Right lobe of liver (tissue), 6 donors: ENCODE results near the gene BTBD19. TPM values are rescaled to one million over a fixed set of nuclear protein-coding genes. Genes with fewer than 3 reads are reported as not detected.

Source experiments
- ATAC-seq, 4 donors: fragments of 200-7000 bp; cut with Tn5 transposase; one replicate each; pipeline ENCODE4 v1.9.1; 2020; ENCODE audit warnings: mild to moderate bottlenecking in 4 of 4, moderate library complexity in 4 of 4
- DNase-seq, 3 donors: peaks; one replicate each; pipeline ENCODE4 v3.0.0-alpha.2; 2020
- H3K27ac ChIP-seq, 3 donors: fragments of 200-600 bp; one replicate each; pipeline ENCODE4 v1.8.0; 2022
- H3K27me3 ChIP-seq, 2 donors: fragments of 200-600 bp; one replicate each; pipeline ENCODE4 v1.8.0; 2022
- H3K36me3 ChIP-seq, 4 donors: fragments of 200-600 bp; sonication (generic) in 1 of 4; one replicate each; pipeline versions ENCODE4 v1.5.1 to v1.8.0; 2017 to 2022; ENCODE audit warnings: control low read depth in 1 of 4
- H3K4me1 ChIP-seq, 4 donors: fragments of 200-600 bp; sonication (generic) in 1 of 4; one replicate each; pipeline versions ENCODE4 v1.5.1 to v1.8.0; 2017 to 2022; ENCODE audit warnings: control low read depth in 1 of 4
- H3K4me3 ChIP-seq, 3 donors: fragments of 200-600 bp; one replicate each; pipeline ENCODE4 v1.8.0; 2022
- H3K9me3 ChIP-seq, 4 donors: fragments of 200-600 bp; sonication (generic) in 1 of 4; one replicate each; pipeline versions ENCODE4 v1.5.1 to v1.8.0; 2017 to 2022; ENCODE audit warnings: control low read depth in 1 of 4
- CTCF ChIP-seq, 4 donors: fragments of 200-600 bp in 3 of 4; fragments of 450-650 bp in 1 of 4; IDR thresholded peaks; one replicate each; pipeline versions ENCODE4 v1.5.1 to v1.8.0; 2016 to 2022; ENCODE audit warnings: antibody characterized with exemption in 4 of 4, mild to moderate bottlenecking in 2 of 4
- POLR2A ChIP-seq: fragments of 450-650 bp; IDR thresholded peaks from one replicate; pipeline ENCODE4 v1.6.1; 2017; ENCODE audit warnings: antibody characterized with exemption, mild to moderate bottlenecking
- WGBS: methylation state at CpG from one replicate; pipeline ENCODE4 v1.1.6; 2018; ENCODE audit warnings: low coverage, low lambda C conversion rate; ENCODE audit not compliant: insufficient coverage; ENCODE audit errors: missing lambda C conversion rate; 5-methylcytosine and 5-hydroxymethylcytosine counted together
- intact Hi-C, 2 donors: fragments of 100-400 bp; cut with DNase I; formaldehyde crosslinking; loops; one replicate each; pipeline versions ENCODE4 v1.11.2 to v1.14.1; 2022
- total RNA-seq, 6 experiments: library from RNA; depleted of rRNA in 2 of 6; stranded (reverse); fragments of >200 nt in 2 of 6; fragmentation: NEBNext Ultra II Directional in 3 of 6; extraction: Animal tissue kit (Norgen Biotek cat#: 25700) in 3 of 6; gene quantifications; one replicate each; pipeline versions ENCODE4 v1.1.0 to v1.2.4, GENCODE V29; 2016 to 2023
- donor health status: DM: no; HTN: yes; CAD: no.
- donor health status: DM: no; HTN: no; CAD: no.
- donor health status: DM: no; HTN: no; CAD: no.
- donor health status: DM: no; HTN: yes; CAD: no.
- donor health status: DM: no; HTN: yes; CAD: no.

BTBD19 gene
- total RNA-seq, 6 experiments from 2014 or later = 2.6 to 7.5 (median 5.3) TPM

DNA sequence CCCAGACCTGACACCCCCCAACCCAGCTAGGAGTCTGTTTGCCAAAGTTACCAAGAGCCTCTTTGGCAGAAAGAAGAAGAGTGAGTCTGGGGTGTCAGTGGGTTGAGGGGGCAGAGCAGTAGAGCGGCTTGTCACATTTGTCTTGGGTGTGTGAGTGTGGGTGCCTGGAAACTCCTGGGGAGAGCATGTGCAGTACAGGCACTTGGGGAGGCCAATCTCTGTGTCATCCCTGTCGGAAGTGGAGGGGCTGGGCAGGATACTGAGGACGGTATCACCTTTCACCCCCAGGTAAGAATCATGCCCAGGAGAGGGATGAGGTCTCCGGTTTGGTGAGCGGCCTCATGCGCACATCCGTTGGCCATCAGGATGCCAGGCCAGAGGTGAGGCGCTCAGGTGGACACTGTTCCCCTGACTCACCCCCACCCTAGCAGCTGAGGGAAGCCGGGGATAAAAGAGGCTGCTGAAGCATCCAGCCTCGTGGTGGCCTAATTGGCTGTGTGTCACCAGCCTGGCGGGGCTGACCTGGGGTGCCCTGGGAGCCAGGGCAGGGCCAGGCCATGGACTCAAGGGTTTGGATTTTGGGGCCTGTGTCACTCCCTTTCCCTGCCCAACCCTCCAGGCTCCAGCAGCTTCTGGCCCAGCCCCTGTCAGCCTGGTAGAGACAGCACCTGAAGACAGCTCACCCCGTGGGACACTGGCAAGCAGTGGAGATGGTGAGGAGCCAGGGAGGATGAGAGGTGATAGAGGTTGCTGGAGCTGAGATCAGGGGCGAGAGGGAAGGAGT is 4.8 kb upstream of the BTBD19 start:
- intact Hi-C loops = no loop called here
- no peak for ATAC-seq
- DNase-seq = peak in 1 of 3 donors; percentile 46
- Histone ChIP-seq H3K9me3 (no peaks in the 10 kb centered on the region), H3K36me3 (peaks cover 0 to 13% (median 1%) of the 10 kb centered on the region in 4 donors), H3K27me3 (no peaks in the 10 kb centered on the region), H3K27ac (no peak overlapping the region), H3K4me3 (no peak overlapping the region), H3K4me1 (peaks cover 2 to 34% (median 18%) of the 10 kb centered on the region in 4 donors)
- TF ChIP-seq CTCF (IDR thresholded peaks at IDR 0.05) = no peak
- TF ChIP-seq POLR2A = no peak
- 69% methylated on average over 4 of the region's 13 CpGs for WGBS

- WGBS = 95% methylated on average over 15 of the region's 20 CpGs
- no peak for TF ChIP-seq POLR2A
- no peaks in the 10 kb centered on the region for H3K27me3 ChIP-seq
- H3K36me3 ChIP-seq = peaks cover 0 to 13% (median 1%) of the 10 kb centered on the region in 4 donors
- H3K9me3 ChIP-seq = no peaks in the 10 kb centered on the region
- H3K4me3 ChIP-seq = no peak overlapping the region
- ATAC-seq = no peak
- peaks cover 2 to 49% (median 28%) of the 10 kb centered on the region in 4 donors for H3K4me1 ChIP-seq
- peak overlapping the region in 1 of 3 donors; percentile 96 for H3K27ac ChIP-seq
- DNase-seq = peak in 2 of 3 donors; percentile 41 to 56
- intact Hi-C loops = no loop called here
Observed at GRCh38 chr1:44805311-44806024, 2.9 kb upstream of the BTBD19 start.

- TF ChIP-seq POLR2A = no peak
- TF ChIP-seq CTCF (IDR thresholded peaks at IDR 0.05) = no peak
- no peaks in the 10 kb centered on the region for H3K27me3 ChIP-seq
- 96% methylated on average over 4 of the region's 70 CpGs for WGBS
- peaks cover 0 to 13% (median 1%) of the 10 kb centered on the region in 4 donors for H3K36me3 ChIP-seq
- intact Hi-C loops = no loop called here
- H3K4me3 ChIP-seq = no peak overlapping the region
- H3K4me1 ChIP-seq = peaks cover 2 to 47% (median 28%) of the 10 kb centered on the region in 4 donors
- ATAC-seq = no peak
- DNase-seq = peak in 2 of 3 donors; percentile 52 to 63
- H3K27ac ChIP-seq = peak overlapping the region; percentile 93 to 99 (median 96)
- H3K9me3 ChIP-seq = no peaks in the 10 kb centered on the region
Observed at GRCh38 chr1:44806025-44806703, 2.2 kb upstream of the BTBD19 start.

- TF ChIP-seq CTCF (IDR thresholded peaks at IDR 0.05) (no peak), POLR2A (peak; percentile 75)
- 0% methylated on average over 2 of the region's 7 CpGs for WGBS
- ATAC-seq (no peak), DNase-seq (peak in 2 of 3 donors; percentile 45 to 49)
- no peaks in the 10 kb centered on the region for H3K9me3 ChIP-seq
- intact Hi-C loops = no loop called here
- no peaks in the 10 kb centered on the region for H3K27me3 ChIP-seq
- peaks cover 0 to 47% (median 28%) of the 10 kb centered on the region in 4 donors for H3K4me1 ChIP-seq
- H3K4me3 ChIP-seq = peak within 1 kb of the TSS in 2 of 3 donors; percentile 4 to 26
- peak within 1 kb of the TSS; percentile 93 to 99 (median 96) for H3K27ac ChIP-seq
- peaks cover 0 to 13% (median 1%) of the 10 kb centered on the region in 4 donors for H3K36me3 ChIP-seq
Observed at GRCh38 chr1:44806704-44807363, 1.5 kb upstream of the BTBD19 start, which contains the start of gene DYNLT4. TSS of gene DYNLT4 (minus strand) at chr1:44807351. CDS start at chr1:44806668, 683 bp downstream.
